Mesothelial cell of epicardium (in vitro differentiated cells): ENCODE measurements around the gene FXYD5. TPM values are rescaled to one million over a fixed set of nuclear protein-coding genes. Genes with fewer than 3 reads are reported as not detected.
"Not testable (repeated sequence)": the region's sequence is repeated elsewhere in the genome, so short reads cannot be mapped to it uniquely, and the experiment has no call there.

ENCODE experiments used
- DNase-seq, 2 experiments: peaks; one replicate each; pipeline ENCODE4 v3.0.0; 2021; ENCODE audit warnings: low spot score in 2 of 2; ENCODE audit not compliant: unreplicated experiment in 2 of 2
- H3K27ac Mint-ChIP-seq: 2 replicates; pipeline ENCODE4 v1.8.0; 2021; ENCODE audit warnings: mixed read lengths
- H3K27me3 Mint-ChIP-seq: 2 replicates; pipeline ENCODE4 v1.8.0; 2021; ENCODE audit warnings: low read depth, mixed read lengths
- H3K36me3 Mint-ChIP-seq: 2 replicates; pipeline ENCODE4 v1.8.0; 2021; ENCODE audit warnings: mixed read lengths
- H3K4me1 Mint-ChIP-seq: 2 replicates; pipeline ENCODE4 v1.8.0; 2021; ENCODE audit warnings: mixed read lengths
- H3K4me3 Mint-ChIP-seq: 2 replicates; pipeline ENCODE4 v1.8.0; 2021; ENCODE audit warnings: mild to moderate bottlenecking, moderate library complexity, mixed read lengths
- H3K9me3 Mint-ChIP-seq: 2 replicates; pipeline ENCODE4 v1.8.0; 2021; ENCODE audit warnings: mixed read lengths
- total RNA-seq: library from RNA; stranded (reverse); gene quantifications from 3 replicates; pipeline ENCODE4 v1.2.1, GENCODE V29; 2021
- TF ChIP-seq, protein P1 (sequence below): fragments of 200-600 bp; sonication (generic); IDR thresholded peaks from one replicate; pipeline ENCODE4 v1.5.0; 2021; ENCODE audit warnings: antibody characterized with exemption; ENCODE audit not compliant: unreplicated experiment

FXYD5 gene
- total RNA-seq, 1 donor from 2014 or later: 24.7 TPM

DNA sequence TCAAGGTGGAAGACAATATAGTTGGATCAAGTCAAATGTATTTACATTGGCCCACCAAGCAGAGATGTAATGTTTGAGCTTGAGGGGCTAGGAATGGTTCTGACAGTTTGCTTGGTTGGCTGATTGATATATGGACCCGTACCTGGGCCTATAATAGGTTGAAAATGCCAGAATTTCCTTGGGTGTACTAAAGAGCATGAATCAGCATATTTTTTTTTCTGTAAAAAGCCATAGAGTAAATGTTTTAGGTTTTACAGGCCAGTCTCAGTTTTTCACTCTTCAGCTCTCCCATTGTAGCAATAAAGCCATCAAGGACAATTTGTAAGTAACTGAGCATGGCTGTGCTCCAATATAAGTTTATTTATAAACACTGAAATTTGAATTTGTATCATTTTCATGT, 26.9 kb downstream of the FXYD5 start:
- Mint-ChIP-seq H3K4me3 (no peak overlapping the region), H3K9me3 (peaks cover 23% of the 10 kb centered on the region), H3K4me1 (no peaks in the 10 kb centered on the region), H3K27ac (no peak overlapping the region), H3K36me3 (no peaks in the 10 kb centered on the region), H3K27me3 (peaks cover 2% of the 10 kb centered on the region)
- no peak for DNase-seq
- TF ChIP-seq, protein P1, sequence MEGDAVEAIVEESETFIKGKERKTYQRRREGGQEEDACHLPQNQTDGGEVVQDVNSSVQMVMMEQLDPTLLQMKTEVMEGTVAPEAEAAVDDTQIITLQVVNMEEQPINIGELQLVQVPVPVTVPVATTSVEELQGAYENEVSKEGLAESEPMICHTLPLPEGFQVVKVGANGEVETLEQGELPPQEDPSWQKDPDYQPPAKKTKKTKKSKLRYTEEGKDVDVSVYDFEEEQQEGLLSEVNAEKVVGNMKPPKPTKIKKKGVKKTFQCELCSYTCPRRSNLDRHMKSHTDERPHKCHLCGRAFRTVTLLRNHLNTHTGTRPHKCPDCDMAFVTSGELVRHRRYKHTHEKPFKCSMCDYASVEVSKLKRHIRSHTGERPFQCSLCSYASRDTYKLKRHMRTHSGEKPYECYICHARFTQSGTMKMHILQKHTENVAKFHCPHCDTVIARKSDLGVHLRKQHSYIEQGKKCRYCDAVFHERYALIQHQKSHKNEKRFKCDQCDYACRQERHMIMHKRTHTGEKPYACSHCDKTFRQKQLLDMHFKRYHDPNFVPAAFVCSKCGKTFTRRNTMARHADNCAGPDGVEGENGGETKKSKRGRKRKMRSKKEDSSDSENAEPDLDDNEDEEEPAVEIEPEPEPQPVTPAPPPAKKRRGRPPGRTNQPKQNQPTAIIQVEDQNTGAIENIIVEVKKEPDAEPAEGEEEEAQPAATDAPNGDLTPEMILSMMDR: no peak

DNA sequence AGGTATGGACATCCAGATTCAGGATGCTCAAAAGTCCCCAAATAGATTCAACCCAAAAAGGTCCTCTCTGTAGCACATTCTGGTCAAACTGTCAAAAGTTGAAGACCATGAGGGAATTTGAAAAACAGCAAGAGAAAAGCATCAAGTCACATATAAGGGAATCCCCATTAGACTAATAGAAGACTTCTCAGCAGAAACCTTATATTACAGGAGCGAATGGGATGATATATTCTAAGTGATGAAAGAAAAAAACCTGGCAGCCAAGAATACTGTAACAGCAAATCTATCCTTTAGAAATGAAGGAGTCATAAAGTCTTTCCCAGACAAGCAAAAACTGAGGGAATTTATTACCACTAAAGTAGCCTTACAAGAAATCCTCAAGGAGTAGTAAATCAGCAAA, 29.7 kb downstream of the FXYD5 start:
- Mint-ChIP-seq H3K27me3 (no peaks in the 10 kb centered on the region), H3K4me1 (no peaks in the 10 kb centered on the region), H3K4me3 (no peak overlapping the region), H3K27ac (no peak overlapping the region), H3K36me3 (no peaks in the 10 kb centered on the region), H3K9me3 (peaks cover 20% of the 10 kb centered on the region)
- no peak for DNase-seq
- TF ChIP-seq, protein P1: no peak

DNA sequence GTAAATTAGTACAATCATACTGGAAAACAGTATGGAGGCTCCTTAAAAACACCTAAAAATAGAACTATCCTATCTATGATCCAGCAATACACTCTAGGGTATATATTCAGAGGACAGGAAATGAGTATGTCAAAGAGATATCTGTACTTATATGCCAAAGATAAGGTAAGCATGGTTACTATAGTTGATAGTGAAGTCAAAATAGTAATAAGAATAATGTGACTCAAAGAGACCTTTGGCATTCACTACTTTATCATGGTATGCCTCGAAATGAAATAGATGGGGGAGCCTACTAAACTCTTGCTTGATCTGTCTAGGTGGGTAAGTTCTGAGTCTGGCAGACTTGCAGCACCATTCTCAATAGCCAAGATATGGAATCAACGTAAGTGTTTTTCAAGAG, 30.3 kb downstream of the FXYD5 start:
- TF ChIP-seq, protein P1: no peak
- H3K36me3 Mint-ChIP-seq: no peaks in the 10 kb centered on the region

DNA sequence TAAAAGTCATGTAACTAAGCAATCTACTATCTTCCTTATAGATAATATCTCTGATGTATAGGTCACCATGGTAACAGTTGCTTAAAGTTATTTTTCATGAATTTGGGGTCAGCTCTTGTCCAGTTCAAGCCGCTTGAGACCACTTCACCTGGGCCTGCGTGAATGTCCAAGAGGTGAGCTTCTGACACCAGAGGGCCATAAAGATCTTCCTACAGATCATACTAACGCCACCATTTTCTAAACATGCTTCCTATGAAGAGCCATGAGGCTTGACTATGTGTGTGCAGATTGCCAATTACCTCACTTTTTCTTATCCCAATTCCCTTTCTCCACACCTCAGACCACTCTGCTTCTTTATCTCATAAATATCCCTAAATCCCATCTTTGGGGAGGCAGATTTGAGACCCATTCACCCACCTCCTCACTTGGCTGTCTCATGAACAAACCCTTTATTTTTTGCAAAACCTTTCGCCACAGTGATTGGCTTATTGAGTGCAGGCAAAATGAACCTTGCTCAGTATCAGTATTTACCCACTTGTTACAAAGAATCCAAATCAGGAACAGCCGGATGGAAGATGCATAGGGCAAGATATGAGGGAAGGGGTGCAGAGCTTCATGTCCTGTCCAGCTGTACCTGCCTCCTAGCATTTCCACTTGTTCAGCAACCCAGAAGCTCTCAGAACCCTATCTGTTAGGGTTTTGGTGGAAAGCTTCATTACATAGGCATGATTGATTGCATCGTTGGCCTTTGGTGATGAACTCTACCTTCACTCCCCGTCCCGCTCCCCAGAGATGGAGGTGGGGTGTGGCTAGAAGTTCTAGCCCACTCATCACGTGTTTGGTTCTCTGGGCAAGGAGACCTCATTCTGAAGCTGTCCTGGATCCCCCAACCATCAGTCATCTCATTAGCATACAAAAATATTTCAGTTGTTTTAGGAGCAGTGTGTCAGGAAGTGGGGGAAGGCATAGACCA, 39.8 kb downstream of the FXYD5 start:
- no peak overlapping the region for H3K27ac Mint-ChIP-seq

More for the DNA sequence above, 30.3 kb downstream of the FXYD5 start:
- no peak for DNase-seq
- peaks cover 20% of the 10 kb centered on the region for H3K9me3 Mint-ChIP-seq
- H3K27ac Mint-ChIP-seq: no peak overlapping the region
- no peaks in the 10 kb centered on the region for H3K27me3 Mint-ChIP-seq
- H3K4me3 Mint-ChIP-seq: no peak overlapping the region
- H3K4me1 Mint-ChIP-seq: no peaks in the 10 kb centered on the region

DNA sequence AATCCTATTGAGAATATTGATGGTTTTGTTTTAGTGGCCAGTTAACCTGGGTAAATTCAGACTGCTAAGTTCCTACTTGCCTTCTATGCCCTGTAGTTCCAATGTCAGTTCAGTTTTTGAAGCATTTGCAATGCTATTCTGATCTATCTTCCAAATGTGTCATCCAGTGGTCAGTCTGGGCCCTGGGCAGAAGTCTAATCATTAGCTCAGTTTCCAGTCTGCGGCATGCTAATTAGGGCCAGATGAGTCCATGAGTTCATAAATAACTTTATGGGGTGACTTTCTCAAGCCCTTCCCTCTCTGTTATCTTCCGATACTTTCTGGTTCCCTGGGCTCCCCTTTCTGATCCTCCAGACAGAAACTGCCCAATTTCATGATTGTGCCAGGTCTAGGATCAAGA, 41.3 kb downstream of the FXYD5 start:
- peaks cover 8% of the 10 kb centered on the region for H3K9me3 Mint-ChIP-seq
- H3K4me3 Mint-ChIP-seq: no peak overlapping the region
- H3K36me3 Mint-ChIP-seq: no peaks in the 10 kb centered on the region
- peaks cover 23% of the 10 kb centered on the region for H3K27me3 Mint-ChIP-seq
- no peak overlapping the region for H3K27ac Mint-ChIP-seq
- H3K4me1 Mint-ChIP-seq: no peaks in the 10 kb centered on the region
- TF ChIP-seq, protein P1: no peak
- DNase-seq: no peak

More for the DNA sequence above, 39.8 kb downstream of the FXYD5 start:
- Mint-ChIP-seq H3K4me1 (no peaks in the 10 kb centered on the region), H3K27me3 (peaks cover 20% of the 10 kb centered on the region), H3K4me3 (no peak overlapping the region), H3K36me3 (no peaks in the 10 kb centered on the region), H3K9me3 (peaks cover 8% of the 10 kb centered on the region)
- DNase-seq: no peak
- TF ChIP-seq, protein P1: no peak

DNA sequence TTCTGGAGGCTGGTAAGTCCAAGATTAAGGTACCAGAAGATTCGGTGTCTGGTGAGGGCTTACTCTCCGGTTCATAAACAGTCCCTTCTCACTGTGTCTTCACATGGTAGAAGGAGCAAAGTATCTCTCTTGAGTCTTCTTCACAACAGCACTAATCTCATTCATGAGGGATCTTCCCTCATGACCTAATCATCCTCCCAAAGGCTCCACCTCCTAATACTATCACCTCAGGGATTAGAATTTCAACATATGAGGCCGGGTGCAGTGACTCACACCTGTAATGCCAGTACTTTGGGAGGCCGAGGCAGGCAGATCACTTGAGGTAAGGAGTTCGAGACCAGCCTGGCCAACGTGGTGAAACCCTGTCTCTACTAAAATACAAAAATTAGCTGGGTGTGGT, 42.3 kb downstream of the FXYD5 start:
- not testable (repeated sequence) for DNase-seq, H3K9me3 Mint-ChIP-seq, H3K36me3 Mint-ChIP-seq, H3K4me3 Mint-ChIP-seq, H3K27ac Mint-ChIP-seq, H3K4me1 Mint-ChIP-seq
- peaks cover 19% of the 10 kb centered on the region for H3K27me3 Mint-ChIP-seq
